ENCODE results near the gene SVOP. TPM values are rescaled to one million over a fixed set of nuclear protein-coding genes. Genes with fewer than 3 reads are reported as not detected.

Gene SVOP
- total and polyA plus RNA-seq, 7 donors = 0.04 to 0.45 (median 0.08) TPM; not detected in 2

GRCh38 chr12:108935159-108935763 lies 85.6 kb downstream of the SVOP start:
- H3K9me3 ChIP-seq = no peaks in the 10 kb centered on the region
- H3K27ac ChIP-seq = no peak overlapping the region
- no peaks in the 10 kb centered on the region for H3K36me3 ChIP-seq (ENCODE audit: insufficient read depth in 1 of 2, low read depth in 1 of 2)
- intact Hi-C loops (cut with DNase I) = no loop called here
- TF ChIP-seq CTCF (IDR thresholded peaks at IDR 0.05) = no peak
- WGBS, 3 donors = 75 to 82% (median 76%) methylated on average over 7 of the region's 7 CpGs
- H3K4me1 ChIP-seq = no peaks in the 10 kb centered on the region
- DNase-seq (no peak), ATAC-seq (no peak)
- H3K4me3 ChIP-seq = no peak overlapping the region
- H3K27me3 ChIP-seq (ENCODE audit: insufficient read depth in 3 of 3, low read length in 2 of 3) = no peaks in the 10 kb centered on the region

- Histone ChIP-seq H3K4me1 (no peaks in the 10 kb centered on the region), H3K27ac (no peak overlapping the region), H3K4me3 (no peak overlapping the region), H3K27me3 (ENCODE audit: insufficient read depth in 3 of 3, low read length in 2 of 3) (no peaks in the 10 kb centered on the region), H3K9me3 (no peaks in the 10 kb centered on the region), H3K36me3 (ENCODE audit: insufficient read depth in 1 of 2, low read depth in 1 of 2) (no peaks in the 10 kb centered on the region)
- no peak for DNase-seq
- no peak for TF ChIP-seq CTCF (IDR thresholded peaks at IDR 0.05)
- WGBS, 3 donors = 83 to 88% (median 87%) methylated on average over 6 of the region's 6 CpGs
- ATAC-seq = no peak
- intact Hi-C loops (cut with DNase I) = no loop called here
These were observed 86.9 kb downstream of the SVOP start for GRCh38 chr12:108933949-108934348.

GRCh38 chr12:108930756-108931155 lies 90.1 kb downstream of the SVOP start:
- DNase-seq = no peak
- Histone ChIP-seq H3K27me3 (ENCODE audit: insufficient read depth in 3 of 3, low read length in 2 of 3) (no peaks in the 10 kb centered on the region), H3K36me3 (ENCODE audit: insufficient read depth in 1 of 2, low read depth in 1 of 2) (no peaks in the 10 kb centered on the region), H3K4me3 (no peak overlapping the region), H3K27ac (no peak overlapping the region), H3K4me1 (no peaks in the 10 kb centered on the region), H3K9me3 (no peaks in the 10 kb centered on the region)
- 89 to 93% (median 92%) methylated on average over 3 of the region's 3 CpGs for WGBS, 3 donors
- intact Hi-C loops (cut with DNase I) = no loop called here
- no peak for ATAC-seq
- no peak for TF ChIP-seq CTCF (IDR thresholded peaks at IDR 0.05)

GRCh38 chr12:108930155-108930554 lies 90.7 kb downstream of the SVOP start:
- H3K27ac ChIP-seq = no peak overlapping the region
- H3K9me3 ChIP-seq = no peaks in the 10 kb centered on the region
- intact Hi-C loops (cut with DNase I) = no loop called here
- TF ChIP-seq CTCF (IDR thresholded peaks at IDR 0.05) = no peak
- no peak overlapping the region for H3K4me3 ChIP-seq
- no peaks in the 10 kb centered on the region for H3K4me1 ChIP-seq
- ATAC-seq (no peak), DNase-seq (no peak)
- 65 to 76% (median 75%) methylated on average over 5 of the region's 5 CpGs for WGBS, 3 donors
- H3K36me3 ChIP-seq (ENCODE audit: insufficient read depth in 1 of 2, low read depth in 1 of 2) = no peaks in the 10 kb centered on the region
- H3K27me3 ChIP-seq (ENCODE audit: insufficient read depth in 3 of 3, low read length in 2 of 3) = no peaks in the 10 kb centered on the region

GRCh38 chr12:108928695-108929094 lies 92.2 kb downstream of the SVOP start:
- Histone ChIP-seq H3K4me3 (no peak overlapping the region), H3K4me1 (no peaks in the 10 kb centered on the region), H3K27ac (no peak overlapping the region), H3K36me3 (ENCODE audit: insufficient read depth in 1 of 2, low read depth in 1 of 2) (no peaks in the 10 kb centered on the region), H3K9me3 (no peaks in the 10 kb centered on the region), H3K27me3 (ENCODE audit: insufficient read depth in 3 of 3, low read length in 2 of 3) (no peaks in the 10 kb centered on the region)
- ATAC-seq (no peak), DNase-seq (no peak)
- no peak for TF ChIP-seq CTCF (IDR thresholded peaks at IDR 0.05)
- WGBS, 3 donors = 81 to 90% (median 90%) methylated on average over 8 of the region's 8 CpGs
- intact Hi-C loops (cut with DNase I) = no loop called here

Data from psoas muscle (tissue), 8 donors.